GM18868 (cell line): ENCODE results near the gene BOLA2B.
"Not testable (repeated sequence)": the region's sequence is repeated elsewhere in the genome, so short reads cannot be mapped to it uniquely, and the experiment has no call there.

Experiments
- ATAC-seq: cut with Tn5 transposase; IDR thresholded peaks from one replicate; pipeline ENCODE4 v1.9.1; 2021; ENCODE audit warnings: mild to moderate bottlenecking, moderate library complexity; ENCODE audit not compliant: unreplicated experiment

Gene BOLA2B

DNA sequence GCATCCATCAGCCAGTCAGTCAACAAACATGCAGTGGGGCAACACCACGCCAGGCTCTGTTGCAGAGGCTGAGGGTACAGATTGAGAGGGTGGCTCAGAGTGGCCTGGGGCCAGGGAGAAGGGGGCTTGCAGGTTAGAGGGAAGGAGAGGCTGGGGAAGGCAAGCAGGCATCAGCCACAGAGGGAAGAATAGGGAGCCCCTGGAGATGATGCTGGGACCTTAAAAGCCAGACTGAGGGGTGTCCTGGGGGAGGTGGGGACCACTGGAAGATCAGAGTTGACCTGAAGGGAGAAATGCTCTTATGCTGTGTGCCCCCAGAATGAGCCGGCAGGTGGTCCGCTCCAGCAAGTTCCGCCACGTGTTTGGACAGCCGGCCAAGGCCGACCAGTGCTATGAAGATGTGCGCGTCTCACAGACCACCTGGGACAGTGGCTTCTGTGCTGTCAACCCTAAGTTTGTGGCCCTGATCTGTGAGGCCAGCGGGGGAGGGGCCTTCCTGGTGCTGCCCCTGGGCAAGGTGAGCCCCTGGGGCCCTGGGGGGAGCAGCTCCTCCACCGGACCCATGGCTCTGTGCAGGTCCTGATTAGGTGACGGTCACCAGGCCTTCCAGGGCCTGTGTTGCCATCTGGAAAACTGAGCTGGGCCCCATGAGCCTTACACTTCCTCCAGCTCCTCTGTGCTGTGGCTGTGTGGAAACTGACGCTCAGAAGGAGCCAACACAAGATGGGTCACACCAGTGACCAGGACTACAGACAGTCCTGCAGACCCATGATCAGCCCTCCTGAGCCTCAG is 8.4 kb downstream of the BOLA2B start:
- no peak for ATAC-seq

DNA sequence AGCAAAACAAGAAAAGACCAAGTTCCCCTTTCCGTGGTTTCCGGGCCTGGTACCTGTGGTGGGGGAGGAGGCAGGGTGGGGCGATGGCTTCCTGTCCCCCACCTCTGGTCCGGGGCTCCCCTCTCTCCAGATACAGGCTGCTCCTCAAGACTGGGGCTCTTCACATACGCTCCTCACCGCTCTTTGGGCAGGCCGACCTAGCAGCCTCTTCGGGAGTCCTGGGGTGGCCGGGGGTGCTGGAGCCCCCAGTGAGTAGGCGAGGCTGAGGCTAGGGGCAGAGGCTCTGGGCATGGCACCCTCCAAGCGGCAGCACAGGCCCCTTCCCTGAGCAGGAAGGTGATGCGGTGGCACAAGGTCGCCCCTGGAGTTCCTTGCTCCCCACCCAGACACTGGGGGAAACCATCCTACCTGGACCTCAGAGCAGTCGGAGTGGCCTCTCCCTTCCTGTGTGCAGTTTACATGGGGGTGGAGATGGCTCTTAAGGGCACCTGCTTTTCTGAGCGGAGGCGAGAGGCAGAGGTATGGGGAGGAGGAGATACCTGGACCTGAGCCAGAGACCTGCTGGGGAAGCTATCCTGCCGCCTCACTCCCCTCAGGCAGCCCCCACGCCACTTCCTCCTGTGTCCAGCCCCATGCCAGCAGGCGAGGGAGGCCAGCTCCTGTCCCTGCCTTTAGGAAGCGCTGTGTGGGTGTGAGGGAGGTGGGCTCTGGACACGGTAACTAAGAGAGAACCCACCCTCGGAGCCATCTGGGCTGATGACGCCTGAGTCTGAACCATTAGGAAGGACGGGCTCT is 9.2 kb downstream of the BOLA2B start:
- peak; percentile 33 for ATAC-seq

DNA sequence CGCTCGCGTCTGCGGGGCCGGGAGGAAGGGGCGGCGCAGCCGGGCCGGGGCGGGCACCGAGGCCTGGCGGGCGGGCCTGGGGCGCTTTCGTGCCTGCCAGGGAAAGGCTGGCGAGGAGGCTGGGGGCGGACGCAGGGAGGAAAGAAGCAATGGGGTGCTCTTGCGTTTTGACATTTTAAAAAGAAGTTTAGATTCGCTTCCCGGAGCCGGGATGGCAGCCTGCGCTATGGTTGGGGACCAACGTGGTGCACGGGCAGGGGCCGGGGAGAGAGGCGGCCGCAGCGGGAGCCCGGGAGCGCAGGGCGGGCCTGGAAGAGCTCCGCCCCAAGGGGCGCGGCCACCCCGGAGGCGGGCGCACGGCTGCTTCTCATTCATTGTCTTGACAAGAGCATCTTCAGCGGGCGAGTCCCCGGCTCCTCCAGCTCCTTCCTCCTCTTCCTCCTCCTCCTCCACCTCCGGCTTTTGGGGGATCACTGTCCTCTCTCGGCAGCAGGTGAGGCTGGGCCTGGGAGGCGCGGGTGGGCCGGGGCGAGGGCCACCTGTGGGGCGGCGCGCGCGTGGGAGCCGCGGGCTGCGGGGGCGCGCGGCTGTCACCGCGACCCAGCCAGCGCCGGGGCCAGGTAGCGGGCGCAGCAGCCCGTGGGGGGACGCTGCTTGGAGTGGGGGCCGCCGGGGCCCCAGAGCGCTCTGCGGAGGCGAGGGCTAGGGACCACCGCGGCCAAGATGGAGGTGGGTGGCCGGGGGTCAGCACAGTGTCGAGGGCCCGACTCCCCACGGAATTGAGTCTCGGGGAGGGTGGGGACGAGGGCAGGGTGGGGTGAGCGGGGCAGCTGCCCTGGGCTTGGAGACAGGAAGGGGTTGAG is 10.0 kb downstream of the BOLA2B start, which contains the start of gene CORO1A:
Gene CORO1A, plus strand, starts transcription at position 370 of the 863 bp plus-strand sequence. CDS start 1,608 bp downstream, outside the sequence.
- ATAC-seq, result peak; percentile 57

DNA sequence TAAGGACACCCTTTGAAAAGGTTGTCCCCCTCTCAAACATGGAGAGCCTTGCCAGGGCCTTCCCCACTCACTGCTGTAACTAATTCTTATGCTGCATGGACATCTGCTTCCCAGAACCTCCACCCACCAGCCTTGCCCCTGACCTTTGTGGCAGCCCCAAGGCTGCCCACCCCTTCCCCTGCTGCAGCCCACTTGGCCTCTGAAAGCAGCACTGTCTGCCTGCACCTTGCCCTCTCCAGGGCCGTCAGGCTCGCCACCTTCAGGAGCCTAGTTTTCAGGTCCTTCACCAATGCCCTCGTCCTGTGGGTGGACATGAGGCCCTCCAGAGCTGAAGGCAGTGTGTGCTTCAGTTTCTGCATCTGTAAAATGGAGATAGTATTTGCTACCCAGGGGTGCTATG is 12.7 kb downstream of the BOLA2B start:
- ATAC-seq, result no peak

DNA sequence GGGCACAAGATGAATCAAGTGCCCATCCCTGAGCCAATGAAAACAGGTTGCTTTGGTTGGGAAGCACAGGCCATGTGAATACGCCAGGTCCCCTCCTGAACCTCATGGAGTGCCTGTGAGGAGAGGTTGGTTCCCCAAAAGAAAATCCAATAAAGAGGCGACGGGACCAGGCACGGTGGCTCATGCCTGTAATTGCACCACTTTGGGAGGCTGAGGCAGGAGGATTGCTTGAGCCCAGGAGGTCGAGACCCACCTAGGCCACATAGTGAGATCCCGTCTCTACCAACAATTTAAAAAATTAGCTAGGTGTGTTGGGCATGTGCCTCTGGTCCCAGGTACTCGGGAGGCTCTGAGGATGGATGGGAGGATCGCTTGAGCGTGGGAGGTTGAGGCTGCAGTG is 13.5 kb downstream of the BOLA2B start:
- ATAC-seq, result no peak

DNA sequence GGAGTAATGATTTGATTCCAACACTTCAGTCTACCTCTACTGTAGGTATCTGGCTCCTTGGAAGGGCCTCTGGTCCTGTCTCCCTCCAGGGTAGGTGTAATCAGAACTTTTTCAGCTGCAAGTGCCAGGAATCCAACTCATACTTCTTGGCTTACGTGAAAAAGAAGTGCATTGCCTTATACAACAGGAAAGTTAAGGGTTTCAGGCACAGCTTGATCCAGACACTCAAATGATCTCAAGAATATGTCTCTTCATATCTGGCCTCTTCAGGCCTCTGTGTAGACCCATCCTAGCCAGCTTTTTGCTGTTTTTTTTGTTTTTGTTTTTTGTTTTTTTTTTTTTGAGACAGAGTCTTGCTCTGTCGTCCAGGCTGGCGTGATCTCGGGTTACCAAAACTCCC is 14.3 kb downstream of the BOLA2B start:
- ATAC-seq, result no peak

DNA sequence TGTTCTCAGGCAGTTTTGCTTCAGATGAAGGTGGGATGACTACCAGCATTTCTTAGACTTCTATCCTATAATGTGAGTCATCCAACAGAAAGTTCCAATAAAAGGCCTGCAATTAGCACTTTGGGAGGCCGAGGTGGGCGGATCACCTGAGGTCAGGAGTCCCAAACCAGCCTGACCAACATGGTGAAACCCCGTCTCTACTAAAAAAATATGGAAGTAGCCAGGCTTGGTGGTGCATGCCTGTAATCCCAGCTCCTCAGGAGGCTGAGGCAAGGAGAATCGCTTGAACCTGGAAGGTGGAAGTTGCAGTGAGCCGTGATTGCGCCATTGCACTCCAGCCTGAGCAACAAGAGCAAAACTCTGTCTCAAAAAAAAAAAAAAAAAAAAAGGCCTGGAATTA is 16.6 kb downstream of the BOLA2B start:
- ATAC-seq, result not testable (repeated sequence)

DNA sequence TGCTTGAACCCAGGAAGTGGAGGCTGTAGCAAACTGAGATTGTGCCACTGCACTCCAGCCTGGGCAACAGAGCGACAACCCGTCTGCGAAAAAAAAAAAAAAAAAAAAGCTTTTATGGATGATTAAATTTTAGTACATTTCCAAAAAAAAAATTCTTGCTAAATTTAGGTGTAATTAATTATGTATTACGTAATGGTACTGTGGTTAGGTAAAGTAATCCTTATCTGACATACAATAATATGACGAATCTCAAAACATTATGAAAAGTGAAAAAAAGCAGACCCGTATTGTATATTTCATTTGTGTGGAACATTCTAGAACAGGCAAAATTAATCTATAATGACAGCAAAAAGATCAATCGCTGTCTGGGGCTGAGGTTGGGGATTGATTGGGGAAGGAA is 20.4 kb downstream of the BOLA2B start:
- no peak for ATAC-seq

DNA sequence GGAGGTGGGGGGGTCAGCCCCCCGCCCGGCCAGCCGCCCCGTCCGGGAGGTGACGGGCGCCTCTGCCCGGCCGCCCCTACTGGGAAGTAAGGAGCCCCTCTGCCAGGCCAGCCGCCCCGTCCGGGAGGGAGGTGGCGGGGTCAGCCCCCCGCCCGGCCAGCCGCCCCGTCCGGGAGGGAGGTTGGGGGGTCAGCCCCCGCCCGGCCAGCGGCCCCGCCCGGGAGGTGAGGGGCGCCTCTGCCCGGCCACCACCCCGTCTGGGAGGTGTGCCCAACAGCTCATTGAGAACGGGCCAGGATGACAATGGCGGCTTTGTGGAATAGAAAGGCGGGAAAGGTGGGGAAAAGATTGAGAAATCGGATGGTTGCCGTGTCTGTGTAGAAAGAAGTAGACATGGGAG is 23.3 kb downstream of the BOLA2B start:
- ATAC-seq, result not testable (repeated sequence)

DNA sequence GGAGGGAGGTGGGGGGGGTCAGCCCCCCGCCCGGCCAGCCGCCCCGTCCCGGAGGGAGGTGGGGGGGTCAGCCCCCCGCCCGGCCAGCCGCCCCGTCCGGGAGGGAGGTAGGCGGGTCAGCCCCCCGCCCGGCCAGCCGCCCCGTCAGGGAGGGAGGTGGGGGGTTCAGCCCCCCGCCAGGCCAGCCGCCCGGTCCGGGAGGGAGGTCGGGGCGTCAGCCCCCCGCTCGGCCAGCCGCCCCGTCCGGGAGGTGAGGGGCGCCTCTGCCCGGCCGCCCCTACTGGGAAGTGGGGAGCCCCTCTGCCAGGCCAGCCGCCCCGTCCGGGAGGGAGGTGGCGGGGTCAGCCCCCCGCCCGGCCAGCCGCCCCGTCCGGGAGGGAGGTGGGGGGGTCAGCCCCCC is 24.1 kb downstream of the BOLA2B start:
- not testable (repeated sequence) for ATAC-seq

DNA sequence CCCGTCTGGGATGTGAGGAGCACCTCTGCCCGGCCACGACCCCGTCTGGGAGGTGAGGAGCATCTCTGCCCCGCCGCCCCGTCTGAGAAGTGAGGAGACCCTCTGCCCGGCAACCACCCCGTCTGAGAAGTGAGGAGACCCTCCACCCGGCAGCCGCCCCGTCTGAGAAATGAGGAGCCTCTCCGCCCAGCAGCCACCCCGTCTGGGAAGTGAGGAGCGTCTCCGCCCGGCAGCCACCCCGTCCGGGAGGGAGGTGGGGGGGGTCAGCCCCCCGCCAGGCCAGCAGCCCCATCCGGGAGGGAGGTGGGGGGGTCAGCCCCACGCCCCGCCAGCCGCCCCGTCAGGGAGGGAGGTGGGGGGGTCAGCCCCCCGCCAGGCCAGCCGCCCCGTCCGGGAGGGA is 24.7 kb downstream of the BOLA2B start:
- ATAC-seq, result not testable (repeated sequence)

DNA sequence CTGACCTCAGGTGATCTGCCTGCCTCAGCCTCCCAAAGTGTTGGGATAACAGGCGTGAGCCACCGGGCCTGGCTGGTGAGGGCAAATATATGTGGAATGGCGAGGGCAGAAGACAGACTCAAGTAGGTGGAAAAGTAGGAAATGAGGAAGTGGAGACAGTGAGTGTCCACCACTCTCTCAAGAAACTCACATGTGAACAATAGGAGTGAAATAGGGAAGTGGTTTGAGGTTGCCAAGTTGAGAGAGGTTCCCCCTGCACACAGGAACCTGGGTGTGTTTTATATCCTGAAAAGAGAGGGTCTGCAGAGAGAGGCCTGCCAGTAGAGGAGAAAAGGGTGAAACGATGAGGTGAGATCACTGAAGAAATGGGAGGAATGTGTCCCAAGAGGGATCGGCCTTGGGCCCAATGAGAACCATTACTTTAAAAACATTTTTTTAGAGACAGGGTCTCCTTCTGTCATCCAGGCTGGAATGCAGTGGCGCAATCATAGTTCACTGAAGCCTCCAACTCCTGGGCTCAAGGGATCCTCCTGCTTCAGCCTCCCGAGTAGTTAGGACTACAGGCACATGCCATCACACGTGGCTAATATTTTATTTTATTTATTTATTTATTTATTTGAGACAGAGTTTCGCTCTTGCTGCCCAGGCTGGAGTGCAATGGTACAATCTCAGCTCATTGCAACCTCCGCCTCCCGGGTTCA is 27.1 kb downstream of the BOLA2B start:
- peak; percentile 67 for ATAC-seq

DNA sequence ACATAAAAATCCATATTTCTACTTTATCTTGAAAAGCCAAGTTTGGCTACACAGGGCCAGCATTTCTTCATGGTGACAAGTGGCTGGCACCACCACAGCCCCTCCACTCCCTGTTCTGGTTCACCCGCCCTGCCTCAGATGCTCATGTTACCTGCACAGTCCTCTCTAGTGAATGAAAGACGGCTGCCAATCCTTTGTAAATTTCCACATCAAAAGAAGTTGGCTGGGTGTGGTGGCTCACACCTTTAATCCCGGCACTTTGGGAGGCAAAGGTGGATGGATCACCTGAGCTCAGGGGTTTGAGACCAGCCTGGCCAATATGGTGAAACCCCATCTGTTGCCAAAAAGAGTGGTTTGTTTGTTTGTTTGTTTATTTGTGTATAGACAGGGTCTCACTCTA is 29.9 kb downstream of the BOLA2B start:
- ATAC-seq, result no peak

DNA sequence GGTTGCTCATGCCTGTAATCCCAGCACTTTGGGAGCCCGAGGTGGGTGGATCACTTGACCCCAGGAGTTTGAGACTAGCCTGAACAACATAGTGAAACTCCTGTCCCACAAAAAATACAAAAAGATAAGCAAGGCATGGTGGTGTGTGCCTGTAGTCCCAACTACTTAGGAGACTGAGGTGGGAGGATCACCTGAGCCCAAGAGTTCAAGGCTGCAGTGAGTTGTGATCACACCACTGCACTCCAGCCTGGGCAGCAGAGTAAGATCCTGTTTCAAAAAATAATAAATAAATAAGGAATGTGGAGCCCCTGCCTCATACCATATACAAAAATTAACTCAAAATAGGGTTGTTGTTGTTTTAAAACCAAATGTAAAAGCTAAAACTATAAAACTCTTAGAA is 36.3 kb downstream of the BOLA2B start:
- no peak for ATAC-seq

DNA sequence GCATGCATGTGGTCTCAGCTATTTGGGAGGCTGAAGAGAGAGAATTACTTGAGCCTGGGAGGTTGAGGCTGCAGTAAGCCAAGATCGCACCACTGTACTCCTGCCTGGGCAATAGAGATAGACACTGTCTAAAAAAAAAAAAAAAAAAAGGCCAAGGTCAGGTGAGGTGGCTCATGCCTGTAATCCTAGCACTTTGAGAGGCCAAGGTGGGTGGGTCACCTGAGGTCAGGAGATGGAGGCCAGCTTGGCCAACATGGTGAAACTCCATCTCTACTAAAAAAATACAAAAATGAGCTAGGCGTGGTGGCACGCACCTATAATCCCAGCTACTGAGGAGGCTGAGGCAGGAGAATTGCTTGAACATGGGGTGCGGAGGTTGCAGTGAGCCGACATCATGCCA is 38.3 kb downstream of the BOLA2B start:
- ATAC-seq, result no peak

DNA sequence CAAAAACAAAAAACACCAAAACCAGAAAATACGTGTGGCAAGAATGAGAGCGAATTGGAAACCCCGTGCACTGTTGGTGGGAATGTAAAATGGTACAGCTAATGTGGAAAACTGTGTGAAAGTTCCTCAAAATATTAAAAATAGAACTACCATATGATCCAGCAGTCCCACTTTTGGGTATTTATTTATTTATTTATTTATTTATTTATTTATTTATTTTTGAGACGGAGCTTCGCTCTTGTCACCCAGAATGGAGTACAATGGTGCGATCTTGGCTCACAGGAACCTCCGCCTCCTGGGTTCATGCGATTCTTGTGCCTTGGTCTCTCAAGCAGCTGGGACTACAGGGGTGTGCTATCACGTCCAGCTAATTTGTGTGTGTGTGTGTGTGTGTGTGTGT is 40.9 kb downstream of the BOLA2B start:
- ATAC-seq, result no peak

DNA sequence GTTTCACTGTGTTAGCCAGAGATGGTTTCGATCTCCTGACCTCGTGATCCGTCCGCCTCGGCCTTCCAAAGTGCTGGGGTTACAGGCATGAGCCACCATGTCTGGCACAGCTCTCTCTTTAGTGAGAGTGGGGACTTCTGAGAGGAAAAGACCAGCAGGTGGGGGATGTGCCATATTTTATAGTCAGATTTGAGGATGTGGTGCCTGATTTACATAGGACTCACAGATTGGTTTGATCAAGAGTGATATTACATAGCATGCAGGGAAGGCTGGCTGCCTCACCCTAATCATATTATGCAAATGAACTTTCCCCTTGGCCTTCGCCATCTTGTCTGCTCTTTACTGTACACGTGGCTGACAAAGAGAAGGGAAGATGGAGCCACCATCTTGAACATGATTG is 42.4 kb downstream of the BOLA2B start:
- no peak for ATAC-seq

DNA sequence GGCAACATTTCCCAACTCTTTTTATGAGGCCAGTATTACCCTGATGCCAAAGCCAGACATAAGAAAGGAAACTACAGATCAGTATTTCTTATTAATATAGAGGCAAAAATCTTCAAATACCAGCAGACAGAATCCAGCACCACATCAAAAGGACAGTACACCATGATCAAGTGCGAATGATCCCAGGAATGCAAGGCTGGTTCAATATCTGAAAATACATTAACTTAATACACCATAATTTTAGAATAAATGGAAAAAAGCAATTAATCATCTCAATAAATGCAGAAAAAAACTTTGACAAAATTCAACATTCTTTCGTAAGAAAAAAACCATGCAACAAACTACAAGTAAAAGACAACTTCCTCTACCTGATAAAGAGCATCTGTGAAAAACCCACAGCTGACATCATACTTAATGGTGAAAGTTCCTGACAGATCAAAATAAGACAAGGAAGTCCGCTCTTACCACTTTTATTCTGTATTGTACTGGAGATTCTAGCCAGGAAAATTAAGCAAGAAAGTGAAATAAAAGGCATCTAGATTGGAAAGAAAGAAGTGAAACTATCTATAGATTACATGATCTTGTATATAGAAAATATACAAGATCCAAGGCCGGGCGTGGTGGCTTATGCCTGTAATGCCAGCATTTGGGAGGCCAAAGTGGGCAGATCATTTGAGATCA is 44.1 kb downstream of the BOLA2B start:
- no peak for ATAC-seq

DNA sequence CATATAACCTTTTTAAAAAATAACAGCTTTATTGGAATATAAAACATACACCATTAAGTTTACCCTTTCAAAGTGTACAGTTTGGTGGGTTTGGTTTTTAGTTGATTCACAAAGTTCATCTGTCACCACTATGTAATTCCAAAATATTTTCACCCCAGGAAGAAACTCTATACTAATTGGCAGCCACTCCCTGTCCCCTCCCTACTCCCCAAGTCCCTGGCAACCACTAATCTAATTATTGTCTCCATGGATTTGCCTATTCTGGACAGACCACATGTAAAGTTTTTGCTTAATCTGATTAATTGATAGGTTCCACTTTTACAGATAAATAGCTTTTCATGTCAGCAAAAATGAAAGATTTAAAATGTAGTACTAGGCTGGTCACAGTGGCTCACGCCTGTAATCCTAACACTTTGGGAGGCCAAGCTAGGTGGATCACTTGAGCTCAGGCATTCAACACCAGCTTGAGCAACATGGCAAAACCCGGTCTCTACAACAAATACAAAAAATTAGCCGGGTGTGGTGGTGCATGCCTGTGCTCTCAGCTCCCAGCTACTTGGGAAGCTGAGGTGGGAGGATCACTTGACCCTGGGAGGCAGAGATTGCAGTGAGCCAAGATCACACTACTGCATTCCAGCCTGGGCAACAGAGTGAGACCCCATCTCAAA is 45.5 kb downstream of the BOLA2B start:
- no peak for ATAC-seq
